Muscle layer of colon (tissue), 2 donors: ENCODE measurements around the gene ATG16L2.

Source experiments
- H3K27ac ChIP-seq: one replicate; pipeline ENCODE4 v1.7.0; 2013; ENCODE audit warnings: low read depth, mild to moderate bottlenecking, low read length, moderate library complexity
- H3K27me3 ChIP-seq, 2 donors: one replicate each; pipeline ENCODE4 v1.7.0; 2013; ENCODE audit warnings: low read length in 2 of 2, mild to moderate bottlenecking in 2 of 2; ENCODE audit not compliant: insufficient read depth in 2 of 2, control insufficient read depth in 1 of 2
- H3K36me3 ChIP-seq: one replicate; pipeline ENCODE4 v1.7.0; 2013; ENCODE audit warnings: mild to moderate bottlenecking, low read length; ENCODE audit not compliant: insufficient read depth
- H3K4me1 ChIP-seq: one replicate; pipeline ENCODE4 v1.7.0; 2013; ENCODE audit warnings: mild to moderate bottlenecking, low read length; ENCODE audit not compliant: insufficient read depth
- H3K4me3 ChIP-seq, 2 donors: one replicate each; pipeline ENCODE4 v1.7.0; 2013; ENCODE audit warnings: low read length in 2 of 2, low read depth in 1 of 2, mild to moderate bottlenecking in 1 of 2, moderate library complexity in 1 of 2
- H3K9ac ChIP-seq: one replicate; pipeline ENCODE4 v1.7.0; 2013; ENCODE audit warnings: low read length
- H3K9me3 ChIP-seq: one replicate; pipeline ENCODE4 v1.7.0; 2013; ENCODE audit warnings: mild to moderate bottlenecking, low read length
- donor health status: abdominal sarcoma.
- donor health status: Adenocarcinoma of cecum.

The ATG16L2 gene

DNA sequence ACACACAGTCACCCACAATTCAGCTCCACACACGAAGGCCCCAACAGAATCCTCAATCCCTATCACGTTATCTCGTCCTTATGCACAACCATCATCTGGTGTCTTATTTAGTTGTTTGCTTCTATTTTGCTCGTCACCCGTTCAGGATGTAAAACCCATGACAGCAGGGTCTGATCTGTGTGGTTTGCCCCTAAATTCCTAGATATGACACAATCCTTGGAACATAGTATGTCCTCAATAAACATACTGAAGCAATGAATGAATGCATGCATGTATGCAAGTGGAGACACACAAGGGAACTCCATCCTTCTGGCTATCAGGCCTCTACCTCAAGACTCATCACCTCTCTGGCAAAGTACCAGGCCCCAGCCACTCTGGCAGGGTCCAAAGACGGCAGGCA lies 40.5 kb upstream of the ATG16L2 start:
- no peaks in the 10 kb centered on the region for H3K27me3 ChIP-seq
- no peak overlapping the region for H3K4me3 ChIP-seq
- H3K9ac ChIP-seq, result no peak overlapping the region
- peaks cover 31% of the 10 kb centered on the region for H3K4me1 ChIP-seq
- H3K27ac ChIP-seq, result no peak overlapping the region
- H3K36me3 ChIP-seq, result no peaks in the 10 kb centered on the region
- H3K9me3 ChIP-seq, result no peaks in the 10 kb centered on the region

DNA sequence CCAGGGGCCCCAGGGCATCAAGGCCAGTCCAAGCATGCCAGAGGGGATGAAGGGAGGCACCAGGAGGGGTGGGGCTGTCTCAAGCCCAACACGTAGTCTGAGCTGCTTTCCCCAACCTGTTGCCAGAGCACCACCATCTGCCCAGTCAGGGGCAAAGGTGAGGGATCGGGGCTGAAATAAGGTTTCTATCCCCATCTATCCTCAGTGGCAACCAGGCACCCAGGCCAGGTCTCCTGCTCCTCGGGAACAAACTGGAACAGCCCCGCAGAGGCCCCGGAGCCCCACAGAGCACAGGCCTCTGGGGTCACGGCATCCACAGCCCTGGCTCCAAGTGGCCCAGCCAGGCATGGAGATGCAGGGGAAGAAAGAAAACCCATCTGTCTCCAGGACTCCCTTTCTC lies 39.7 kb upstream of the ATG16L2 start:
- Histone ChIP-seq H3K27ac (no peak overlapping the region), H3K27me3 (no peaks in the 10 kb centered on the region), H3K36me3 (no peaks in the 10 kb centered on the region), H3K4me3 (no peak overlapping the region), H3K9me3 (no peaks in the 10 kb centered on the region), H3K4me1 (peaks cover 32% of the 10 kb centered on the region), H3K9ac (no peak overlapping the region)

DNA sequence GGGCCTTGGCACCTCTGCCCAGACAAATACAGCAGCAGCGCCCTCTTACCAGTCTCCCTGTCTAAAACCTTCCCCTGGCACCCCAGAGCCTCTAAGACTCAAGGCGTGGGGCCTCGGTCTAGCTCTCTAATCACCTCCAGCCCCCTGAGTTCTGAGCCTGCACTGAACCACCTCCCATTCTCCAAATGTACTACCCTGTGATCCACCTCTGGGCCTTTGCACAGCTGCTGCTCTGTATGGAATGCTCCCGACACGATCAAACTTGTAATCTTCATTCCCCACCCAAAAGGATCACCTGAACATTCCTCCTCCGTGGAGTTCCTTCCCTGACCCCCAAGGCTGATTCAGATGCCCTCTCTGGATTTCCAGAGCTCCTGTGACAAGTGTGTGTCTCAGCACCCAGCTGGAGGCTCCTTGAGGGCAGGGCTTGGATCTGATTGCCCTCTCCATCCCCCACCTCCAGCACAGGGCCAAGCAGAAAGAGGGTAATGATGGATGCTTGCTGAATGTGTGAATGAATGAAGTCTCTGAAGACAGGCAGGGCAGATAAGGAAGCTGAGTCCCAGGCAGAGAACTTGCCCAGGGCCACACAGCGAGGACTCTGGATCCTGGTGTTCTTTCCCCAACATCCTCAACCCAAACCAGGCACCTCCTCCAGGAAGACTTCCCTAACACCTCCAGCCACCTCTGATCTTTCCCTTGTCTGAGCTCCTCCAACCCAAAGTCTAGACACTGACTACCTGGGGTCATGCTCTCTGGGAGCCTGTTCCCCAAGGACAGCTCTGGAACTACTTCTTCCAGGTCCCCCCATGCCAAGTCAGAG lies 38.7 kb upstream of the ATG16L2 start:
- Histone ChIP-seq H3K9ac (no peak overlapping the region), H3K4me1 (peaks cover 42% of the 10 kb centered on the region), H3K9me3 (no peaks in the 10 kb centered on the region), H3K27ac (no peak overlapping the region), H3K27me3 (no peaks in the 10 kb centered on the region), H3K4me3 (no peak overlapping the region), H3K36me3 (no peaks in the 10 kb centered on the region)

DNA sequence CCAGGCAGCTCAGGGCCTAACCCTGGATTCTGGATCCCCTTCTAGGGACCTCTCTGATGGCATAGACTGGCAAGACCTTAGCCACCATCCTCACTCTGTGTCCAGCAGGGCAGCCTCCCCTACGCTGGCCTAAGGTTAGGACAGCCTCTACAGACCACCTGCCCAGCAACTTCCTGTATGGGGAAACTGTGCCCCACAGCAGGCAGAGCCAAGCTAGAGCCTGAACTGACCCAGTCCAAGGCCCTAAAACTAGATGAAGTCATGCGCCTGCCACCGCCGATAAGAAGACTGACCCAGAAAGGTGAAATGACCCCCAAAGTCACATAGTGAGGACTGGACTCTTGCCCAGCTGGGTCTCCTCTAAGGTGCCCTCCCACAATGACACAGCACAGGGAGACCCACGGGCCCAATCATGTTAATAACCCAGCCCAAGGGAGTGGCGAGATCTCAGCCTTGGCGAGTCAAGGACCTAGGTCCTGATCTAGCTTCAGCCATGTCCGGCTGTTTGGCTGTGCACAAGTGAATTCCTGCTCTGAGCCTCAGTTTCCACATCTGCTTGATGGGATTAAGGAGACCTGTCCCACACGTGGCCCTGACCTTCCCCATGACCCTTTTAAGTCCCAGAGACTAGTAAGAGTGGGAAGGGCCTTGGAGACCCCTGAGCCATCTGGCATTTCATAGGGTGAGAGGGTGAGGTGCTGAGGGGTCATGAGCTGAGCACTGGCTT lies 37.9 kb upstream of the ATG16L2 start:
- Histone ChIP-seq H3K9me3 (no peaks in the 10 kb centered on the region), H3K4me3 (no peak overlapping the region), H3K27ac (no peak overlapping the region), H3K36me3 (no peaks in the 10 kb centered on the region), H3K27me3 (no peaks in the 10 kb centered on the region), H3K9ac (no peak overlapping the region), H3K4me1 (peaks cover 42% of the 10 kb centered on the region)

DNA sequence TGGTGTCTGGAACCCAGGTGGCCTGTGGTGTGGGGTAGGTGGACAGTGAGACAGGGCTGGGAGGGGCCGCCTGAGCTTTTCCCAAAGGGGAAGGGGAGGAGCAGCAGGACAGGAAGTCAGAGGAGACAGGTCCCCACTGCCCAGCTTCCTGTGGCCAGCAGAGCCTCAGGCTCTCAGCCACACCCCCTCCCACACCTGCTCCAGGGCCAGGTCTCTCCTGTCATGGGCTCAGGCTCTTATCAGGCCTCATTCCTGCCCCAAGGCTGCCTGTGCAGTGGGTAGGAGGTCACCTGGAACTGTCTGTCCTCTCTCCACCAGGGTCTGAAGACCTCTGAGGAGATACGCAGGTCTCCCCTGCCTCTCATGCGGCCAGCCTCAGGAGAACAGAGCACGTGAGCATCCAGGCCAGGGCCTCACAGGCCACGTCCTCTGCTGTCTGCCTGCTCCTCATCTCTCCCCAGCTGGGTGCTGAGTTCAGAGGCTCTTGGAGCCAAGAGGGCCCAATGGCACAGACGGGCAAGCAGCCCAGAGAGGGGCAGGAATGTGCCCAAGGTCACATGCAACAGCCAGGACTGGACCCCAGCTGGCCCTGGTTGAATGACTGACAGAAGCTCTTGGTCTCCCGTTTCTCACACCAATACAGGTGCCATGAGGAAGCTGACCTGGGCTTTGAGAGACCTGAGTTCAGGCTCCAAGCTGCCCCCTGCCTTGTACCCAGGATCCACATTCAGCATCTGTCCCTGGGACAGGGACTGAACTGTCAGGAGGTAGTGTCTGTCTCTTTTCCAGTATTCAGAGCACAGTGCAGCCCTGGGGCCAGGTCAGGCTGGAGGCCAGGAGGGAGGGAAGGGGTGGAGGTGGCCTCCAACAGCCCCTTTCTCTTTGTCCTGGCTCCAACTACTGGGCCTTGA lies 37.1 kb upstream of the ATG16L2 start:
- no peak overlapping the region for H3K27ac ChIP-seq
- H3K4me3 ChIP-seq, result no peak overlapping the region
- no peaks in the 10 kb centered on the region for H3K9me3 ChIP-seq
- H3K4me1 ChIP-seq, result peaks cover 39% of the 10 kb centered on the region
- H3K27me3 ChIP-seq, result no peaks in the 10 kb centered on the region
- no peak overlapping the region for H3K9ac ChIP-seq
- no peaks in the 10 kb centered on the region for H3K36me3 ChIP-seq

DNA sequence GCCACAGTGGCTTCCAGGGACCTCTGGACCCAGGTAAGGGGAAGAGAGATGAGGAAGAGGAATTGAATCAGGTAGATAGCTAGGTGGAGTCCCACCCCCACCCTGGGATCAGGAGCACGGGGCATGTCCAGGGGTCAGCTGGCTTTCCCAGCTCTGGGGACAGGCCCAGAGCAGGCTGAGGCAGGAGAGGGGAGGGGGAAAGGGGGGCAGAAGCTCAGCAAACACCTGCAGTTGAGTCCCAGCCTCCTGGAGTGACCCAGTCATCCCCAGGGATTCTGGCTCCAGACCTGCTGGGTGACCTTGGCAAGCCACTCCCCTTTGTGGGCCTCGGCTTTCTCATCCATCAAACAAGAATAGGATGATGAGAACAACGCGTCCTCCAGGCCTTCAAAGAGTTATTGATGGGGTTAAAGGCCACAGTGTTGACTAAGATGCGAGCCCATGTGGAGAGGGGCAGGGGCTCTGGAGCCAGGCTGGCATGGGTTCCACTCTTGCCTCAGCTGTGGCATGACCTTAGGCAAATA lies 36.4 kb upstream of the ATG16L2 start:
- no peaks in the 10 kb centered on the region for H3K9me3 ChIP-seq
- no peaks in the 10 kb centered on the region for H3K36me3 ChIP-seq
- H3K27ac ChIP-seq, result no peak overlapping the region
- peaks cover 34% of the 10 kb centered on the region for H3K4me1 ChIP-seq
- H3K27me3 ChIP-seq, result no peaks in the 10 kb centered on the region
- H3K9ac ChIP-seq, result no peak overlapping the region
- no peak overlapping the region for H3K4me3 ChIP-seq

DNA sequence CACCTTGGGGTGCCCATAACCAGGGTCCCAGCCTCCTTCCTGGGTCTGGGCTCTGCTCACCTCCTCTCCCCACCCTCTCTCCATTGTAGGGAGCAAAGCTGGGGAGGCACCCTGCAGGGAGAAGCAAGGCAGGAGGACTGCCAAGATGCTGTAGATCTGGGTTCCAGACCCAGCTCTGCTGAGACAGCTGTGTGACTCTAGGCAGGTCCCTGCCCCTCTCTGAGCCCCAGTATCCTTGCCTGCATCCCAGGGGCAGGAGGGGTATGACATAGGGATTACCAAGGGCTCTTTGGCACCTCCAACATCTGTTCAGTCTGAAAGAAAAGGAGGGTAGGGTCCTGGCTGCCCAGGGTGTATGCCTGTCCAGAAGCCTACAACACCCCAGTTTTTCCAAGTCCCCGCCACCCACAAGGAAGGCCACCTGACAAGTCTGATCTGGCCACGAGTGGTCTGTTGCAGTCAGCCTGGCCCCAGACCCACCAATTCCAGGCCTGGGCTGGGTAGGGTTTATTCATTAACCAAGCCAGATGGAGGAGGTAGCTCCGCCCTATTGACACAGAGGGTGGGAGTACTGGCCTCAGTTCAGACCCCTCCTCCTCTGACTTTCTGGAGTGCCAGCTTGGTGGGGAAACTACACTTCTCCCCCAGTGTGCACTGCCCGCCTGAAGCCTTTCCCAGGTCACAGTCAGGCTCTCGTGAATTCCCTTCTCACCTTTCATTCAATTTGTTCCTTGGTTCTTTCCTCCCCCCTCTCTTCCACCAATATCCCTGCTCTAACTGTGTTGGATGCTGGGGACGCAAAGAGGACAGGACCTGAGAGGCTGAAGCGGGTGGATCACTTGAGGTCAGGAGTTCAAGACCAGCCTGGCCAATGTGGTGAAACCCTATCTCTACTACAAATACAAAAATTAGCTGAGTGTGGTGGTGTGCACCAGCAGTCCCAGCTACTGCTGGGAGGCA lies 35.4 kb upstream of the ATG16L2 start:
- peaks cover 24% of the 10 kb centered on the region for H3K4me1 ChIP-seq
- H3K27me3 ChIP-seq, result no peaks in the 10 kb centered on the region
- no peak overlapping the region for H3K4me3 ChIP-seq
- H3K36me3 ChIP-seq, result no peaks in the 10 kb centered on the region
- H3K27ac ChIP-seq, result no peak overlapping the region
- no peaks in the 10 kb centered on the region for H3K9me3 ChIP-seq
- no peak overlapping the region for H3K9ac ChIP-seq

DNA sequence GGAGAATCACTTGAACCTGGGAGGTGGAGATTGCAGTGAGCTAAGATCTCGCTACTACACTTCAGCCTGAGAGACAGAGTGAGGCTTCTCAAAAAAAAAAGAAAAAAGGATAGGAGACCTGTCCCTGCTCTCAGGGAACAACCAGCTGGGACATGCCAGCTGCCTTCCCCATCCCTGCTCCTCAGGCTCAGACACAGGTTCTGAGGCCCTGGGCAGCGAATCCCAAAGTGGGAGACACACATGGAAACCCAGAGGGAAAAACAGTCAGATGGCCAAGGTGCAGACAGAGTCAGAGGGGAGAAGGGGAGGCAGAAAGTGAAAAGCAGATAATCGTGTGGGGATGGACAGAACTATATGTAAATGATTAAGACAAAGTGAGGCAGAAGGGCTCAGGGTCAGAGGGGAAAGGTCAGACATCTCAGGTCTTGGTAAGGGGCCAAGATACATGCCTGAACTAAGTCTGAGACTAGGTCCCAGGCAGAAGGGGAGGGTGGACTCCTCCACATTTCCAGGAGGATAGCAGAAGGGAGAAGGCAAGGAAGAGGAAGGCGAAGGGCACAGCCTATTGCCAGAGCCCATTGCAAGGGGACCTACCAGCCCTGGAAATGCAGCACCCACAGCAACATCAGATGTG lies 34.6 kb upstream of the ATG16L2 start:
- H3K4me1 ChIP-seq, result peaks cover 21% of the 10 kb centered on the region
- no peak overlapping the region for H3K27ac ChIP-seq
- H3K9me3 ChIP-seq, result no peaks in the 10 kb centered on the region
- no peaks in the 10 kb centered on the region for H3K36me3 ChIP-seq
- no peak overlapping the region for H3K4me3 ChIP-seq
- H3K9ac ChIP-seq, result no peak overlapping the region
- no peaks in the 10 kb centered on the region for H3K27me3 ChIP-seq

DNA sequence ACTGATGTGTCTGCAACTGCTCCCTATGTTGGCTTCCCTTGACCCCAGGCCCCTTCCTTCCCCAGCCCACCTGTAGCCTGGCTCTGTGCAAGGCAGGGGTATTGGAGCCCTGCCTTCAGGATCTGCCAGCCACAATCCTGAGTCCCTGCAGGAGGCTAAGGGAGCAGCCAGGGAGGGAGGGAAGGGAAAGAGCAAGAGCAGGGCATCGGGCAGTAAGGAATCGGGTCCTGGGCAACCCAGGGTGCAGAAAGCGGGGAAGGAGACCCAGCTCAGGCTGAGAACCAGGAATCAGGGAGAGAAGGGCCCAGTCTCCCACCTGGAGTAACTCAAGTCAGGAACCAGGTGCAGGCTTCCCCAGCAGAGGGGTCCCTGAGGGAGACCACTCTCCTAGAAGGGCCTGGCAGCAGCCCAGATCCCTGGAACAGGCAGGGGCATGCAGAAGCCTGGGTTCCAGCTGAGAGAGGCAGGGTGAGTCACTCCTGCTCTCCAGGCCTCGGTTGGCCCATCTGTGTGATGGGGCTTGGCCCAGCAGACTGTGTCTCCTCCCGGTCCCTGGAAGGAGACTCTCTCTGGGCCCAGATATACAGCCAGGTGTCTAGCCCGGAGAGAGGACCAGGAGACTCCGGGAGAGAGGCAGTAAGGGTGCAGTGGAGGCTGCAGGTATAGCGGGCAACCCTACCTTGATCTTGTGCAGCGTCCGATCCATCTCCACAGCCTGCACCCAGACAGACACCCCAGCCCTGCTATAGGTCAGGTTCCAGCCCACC lies 33.7 kb upstream of the ATG16L2 start:
- H3K27ac ChIP-seq, result no peak overlapping the region
- H3K27me3 ChIP-seq, result no peaks in the 10 kb centered on the region
- no peaks in the 10 kb centered on the region for H3K36me3 ChIP-seq
- no peaks in the 10 kb centered on the region for H3K9me3 ChIP-seq
- H3K4me3 ChIP-seq, result peak overlapping the region; percentile 64 to 71
- no peak overlapping the region for H3K9ac ChIP-seq
- H3K4me1 ChIP-seq, result peaks cover 21% of the 10 kb centered on the region

DNA sequence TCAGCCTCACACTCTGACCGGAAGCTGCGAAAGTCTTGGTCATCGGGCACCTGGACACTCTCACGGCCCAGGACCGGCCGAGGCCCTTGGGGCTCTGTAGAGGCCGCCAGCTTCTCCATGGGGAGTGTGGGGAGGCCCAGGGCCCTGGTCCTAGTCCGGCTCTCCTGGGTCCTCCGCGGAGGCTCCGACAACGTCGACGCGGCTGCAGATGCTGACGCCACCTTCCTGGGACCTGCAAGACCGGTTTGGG lies 33.2 kb upstream of the ATG16L2 start:
- Histone ChIP-seq H3K4me1 (peaks cover 21% of the 10 kb centered on the region), H3K27ac (peak overlapping the region; percentile 34), H3K36me3 (no peaks in the 10 kb centered on the region), H3K9me3 (no peaks in the 10 kb centered on the region), H3K9ac (no peak overlapping the region), H3K4me3 (peak overlapping the region; percentile 64 to 71), H3K27me3 (no peaks in the 10 kb centered on the region)
